ENCODE data around the gene SLC30A2.

SLC30A2 gene

GRCh38 chr1:25996966-25997827, 48.7 kb downstream of the SLC30A2 start:
- DNase-seq (ENCODE audit: low read depth), result no peak

GRCh38 chr1:25994402-25995150, 51.3 kb downstream of the SLC30A2 start:
- DNase-seq (ENCODE audit: low read depth), result no peak

- DNase-seq (ENCODE audit: low read depth), result no peak
These were observed 52.5 kb downstream of the SLC30A2 start for GRCh38 chr1:25993197-25993951.

GRCh38 chr1:25992689-25993171, 53.2 kb downstream of the SLC30A2 start:
- DNase-seq (ENCODE audit: low read depth), result no peak

- no peak for DNase-seq (ENCODE audit: low read depth)
These were observed 53.8 kb downstream of the SLC30A2 start for GRCh38 chr1:25991937-25992688.

GRCh38 chr1:25990702-25991395, 55.1 kb downstream of the SLC30A2 start:
- peak; percentile 25 for DNase-seq (ENCODE audit: low read depth)

GRCh38 chr1:25990251-25990650, 55.7 kb downstream of the SLC30A2 start:
- DNase-seq (ENCODE audit: low read depth), result no peak

GRCh38 chr1:25989440-25990234, 56.3 kb downstream of the SLC30A2 start:
- DNase-seq (ENCODE audit: low read depth), result no peak

GRCh38 chr1:25987951-25988350, 58.0 kb downstream of the SLC30A2 start:
- DNase-seq (ENCODE audit: low read depth), result no peak

All from activated T-cell treated with anti-CD3 and anti-CD28 coated beads for 48 hours (primary cell).